B cell (primary cell): ENCODE data around the gene AQP3. TPM values are rescaled to one million over a fixed set of nuclear protein-coding genes. Genes with fewer than 3 reads are reported as not detected.

Experiments
- ATAC-seq: fragments of 200-7000 bp; cut with Tn5 transposase; one replicate; pipeline ENCODE4 v1.10.0; 2021; ENCODE audit warnings: low read depth, mild to moderate bottlenecking, moderate number of reproducible peaks, moderate library complexity
- CTCF ChIA-PET: fragments of 350-600 bp; sonication (Branson Sonifier 250); formaldehyde crosslinking; loops from one replicate; lab custom pipeline; 2021; ENCODE audit warnings: antibody characterized with exemption, inconsistent platforms; lab: Charles Lee
- POLR2A ChIA-PET: fragments of 350-600 bp; sonication (Branson Sonifier 250); formaldehyde crosslinking; loops from one replicate; lab custom pipeline; 2021; ENCODE audit warnings: antibody characterized with exemption; lab: Charles Lee
- DNase-seq: peaks from one replicate; pipeline ENCODE4 v3.0.0; 2013
- H2AFZ ChIP-seq: 2 replicates; pipeline ENCODE4 v1.6.1; 2012; ENCODE audit warnings: mild to moderate bottlenecking, low read depth, low read length; ENCODE audit not compliant: insufficient read depth, poor library complexity, severe bottlenecking
- H3K27ac ChIP-seq, 2 donors: 1 replicate in 1 of 2; 2 replicates in 1 of 2; pipeline ENCODE4 v1.5.1; 2012 to 2013; ENCODE audit warnings: low read length in 2 of 2, mild to moderate bottlenecking in 2 of 2, moderate library complexity in 1 of 2
- H3K27me3 ChIP-seq, 4 experiments: fragments of 200-600 bp in 1 of 4; sonication (generic) in 1 of 4; replicated peaks in 1 of 4; 1 replicate in 2 of 4; 2 replicates in 2 of 4; pipeline versions ENCODE4 v1.6.1 to v1.7.0; 2013 to 2016; ENCODE audit warnings: low read length in 3 of 4, mild to moderate bottlenecking in 2 of 4, mixed read lengths in 1 of 4, moderate library complexity in 1 of 4; ENCODE audit not compliant: insufficient read depth in 4 of 4, control insufficient read depth in 3 of 4; ENCODE audit errors: control extremely low read depth in 1 of 4
- H3K36me3 ChIP-seq, 2 experiments: replicated peaks in 1 of 2; 1 replicate in 1 of 2; 2 replicates in 1 of 2; pipeline versions ENCODE4 v1.6.1 to v1.7.1; 2013; ENCODE audit warnings: low read length in 1 of 2; ENCODE audit not compliant: insufficient read depth in 2 of 2, control insufficient read depth in 1 of 2; ENCODE audit errors: control extremely low read depth in 1 of 2, extremely low read depth in 1 of 2
- H3K4me1 ChIP-seq, 2 donors: fragments of 200-600 bp in 1 of 2; sonication (generic) in 1 of 2; 1 replicate in 1 of 2; 2 replicates in 1 of 2; pipeline versions ENCODE4 v1.5.1 to v1.6.1; 2013 to 2017; ENCODE audit warnings: low read length in 2 of 2; ENCODE audit not compliant: control insufficient read depth in 2 of 2, insufficient read depth in 2 of 2
- H3K4me2 ChIP-seq: replicated peaks from 2 replicates; pipeline ENCODE3; 2012; ENCODE audit warnings: mild to moderate bottlenecking, low read depth, low read length; ENCODE audit not compliant: poor library complexity, severe bottlenecking
- H3K4me3 ChIP-seq, 5 experiments: fragments of 200-600 bp in 1 of 5; sonication (generic) in 1 of 5; 1 replicate in 3 of 5; 2 replicates in 2 of 5; pipeline versions ENCODE4 v1.5.1 to v1.7.0; 2011 to 2016; ENCODE audit warnings: low read length in 4 of 5, mild to moderate bottlenecking in 4 of 5, low read depth in 2 of 5, control low read depth in 1 of 5, moderate library complexity in 1 of 5; ENCODE audit not compliant: insufficient read depth in 1 of 5; ENCODE audit errors: control extremely low read depth in 1 of 5, extremely low read depth in 1 of 5
- H3K79me2 ChIP-seq: fragments of 200-600 bp; sonication (generic); one replicate; pipeline ENCODE4 v1.6.0; 2016; ENCODE audit warnings: low read length; ENCODE audit not compliant: control insufficient read depth, insufficient read depth
- H3K9ac ChIP-seq: fragments of 200-600 bp; sonication (generic); 2 replicates; pipeline ENCODE4 v1.6.1; 2017; ENCODE audit warnings: mild to moderate bottlenecking, low read length, moderate library complexity
- H3K9me3 ChIP-seq, 3 donors: one replicate each; pipeline versions ENCODE4 v1.6.1 to v1.7.1; 2013; ENCODE audit warnings: low read length in 2 of 3; ENCODE audit not compliant: control insufficient read depth in 2 of 3, insufficient read depth in 1 of 3; ENCODE audit errors: control extremely low read depth in 1 of 3
- H4K20me1 ChIP-seq: 2 replicates; pipeline ENCODE4 v1.6.0; 2012; ENCODE audit warnings: mild to moderate bottlenecking, low read length; ENCODE audit not compliant: insufficient read depth, control insufficient read depth, poor library complexity, severe bottlenecking
- H3K27ac Mint-ChIP-seq: one replicate; pipeline ENCODE4 v1.8.0; 2021; ENCODE audit warnings: mixed read lengths
- H3K27me3 Mint-ChIP-seq: one replicate; pipeline ENCODE4 v1.8.0; 2021; ENCODE audit warnings: mixed read lengths
- H3K4me1 Mint-ChIP-seq: one replicate; pipeline ENCODE4 v1.8.0; 2021; ENCODE audit warnings: mixed read lengths
- H3K4me3 Mint-ChIP-seq: one replicate; pipeline ENCODE4 v1.8.0; 2021; ENCODE audit warnings: mixed read lengths
- H3K9me3 Mint-ChIP-seq: one replicate; pipeline ENCODE4 v1.8.0; 2022; ENCODE audit warnings: mixed read lengths; ENCODE audit not compliant: insufficient read depth
- CTCF ChIP-seq: fragments of 200-600 bp; IDR thresholded peaks from one replicate; pipeline ENCODE4 v1.8.0; 2022; ENCODE audit warnings: antibody characterized with exemption, mild to moderate bottlenecking
- EZH2 ChIP-seq: IDR thresholded peaks from 2 replicates; pipeline ENCODE4 v1.6.1; 2012; ENCODE audit warnings: borderline replicate concordance, low read depth, mild to moderate bottlenecking, moderate library complexity, low read length; ENCODE audit not compliant: insufficient read depth, poor library complexity, severe bottlenecking
- WGBS: methylation state at CpG from one replicate; pipeline ENCODE4 v1.1.5; 2013; ENCODE audit warnings: missing lambda C conversion rate; ENCODE audit not compliant: insufficient coverage; 5-methylcytosine and 5-hydroxymethylcytosine counted together
- intact Hi-C: fragments of 100-400 bp; cut with micrococcal nuclease; formaldehyde crosslinking; loops from one replicate; pipeline ENCODE4 v1.10.0; 2022
- polyA plus RNA-seq: library from polyadenylated mRNA; depleted of rRNA; stranded (reverse); fragments of >200 nt; gene quantifications from 2 replicates; pipeline ENCODE4 v1.2.3, GENCODE V29; 2012
- total RNA-seq, 2 donors: library from RNA; stranded (reverse); fragments of 120-200 nt in 1 of 2; gene quantifications; 1 replicate in 1 of 2; 2 replicates in 1 of 2; pipeline versions ENCODE4 v1.2.3 to v1.2.4, GENCODE V29; 2013 to 2022

AQP3 gene
- total and polyA plus RNA-seq, 2 donors (not counting 1 experiment from before 2014, with no cell fraction given) = 1.8 to 10.0 TPM

- no peaks in the 10 kb centered on the region for H4K20me1 ChIP-seq
- peaks cover 0 to 32% of the 10 kb centered on the region in 2 experiments for H3K36me3 ChIP-seq
- H3K27me3 Mint-ChIP-seq = no peaks in the 10 kb centered on the region
- peaks cover 0 to 6% of the 10 kb centered on the region in 2 donors for H3K4me1 ChIP-seq
- no peaks in the 10 kb centered on the region for H3K9me3 ChIP-seq
- H3K9ac ChIP-seq = no peak overlapping the region
- H3K4me3 Mint-ChIP-seq = no peak overlapping the region
- CTCF ChIA-PET = interaction anchor here (0.7 to 1.5 kb wide), 2 partner anchors 12 to 84 kb away, joined by 3 read pairs; partner anchors contain the start of gene AQP3
- peaks cover 7% of the 10 kb centered on the region for H3K4me1 Mint-ChIP-seq
- no peak for ATAC-seq
- H3K4me3 ChIP-seq = no peak overlapping the region
- WGBS = 46% methylated on average over 3 of the region's 3 CpGs
- no peaks in the 10 kb centered on the region for H3K27me3 ChIP-seq
- H3K4me2 ChIP-seq = no peak overlapping the region
- H3K9me3 Mint-ChIP-seq = no peaks in the 10 kb centered on the region
- POLR2A ChIA-PET = no interaction called here
- no peak overlapping the region for H2AFZ ChIP-seq
- no peaks in the 10 kb centered on the region for H3K79me2 ChIP-seq
- intact Hi-C loops = no loop called here
- H3K27ac ChIP-seq = no peak overlapping the region
- no peak for DNase-seq
- no peak for TF ChIP-seq EZH2
- TF ChIP-seq CTCF = no peak
- H3K27ac Mint-ChIP-seq = no peak overlapping the region
Observed at GRCh38 chr9:33459115-33459514, 11.7 kb upstream of the AQP3 start.

GRCh38 chr9:33458444-33458843 lies 11.1 kb upstream of the AQP3 start:
- Histone ChIP-seq H3K4me1 (peaks cover 0 to 11% of the 10 kb centered on the region in 2 donors), H3K9me3 (no peaks in the 10 kb centered on the region), H4K20me1 (no peaks in the 10 kb centered on the region), H3K9ac (no peak overlapping the region), H3K4me3 (no peak overlapping the region), H3K27me3 (no peaks in the 10 kb centered on the region), H3K79me2 (no peaks in the 10 kb centered on the region), H3K4me2 (no peak overlapping the region), H2AFZ (no peak overlapping the region), H3K27ac (no peak overlapping the region), H3K36me3 (peaks cover 0 to 27% of the 10 kb centered on the region in 2 experiments)
- ATAC-seq (peak; percentile 36), DNase-seq (no peak)
- no peaks in the 10 kb centered on the region for H3K9me3 Mint-ChIP-seq
- H3K27me3 Mint-ChIP-seq = no peaks in the 10 kb centered on the region
- no peak overlapping the region for H3K4me3 Mint-ChIP-seq
- peaks cover 7% of the 10 kb centered on the region for H3K4me1 Mint-ChIP-seq
- peak overlapping the region; percentile 63 for H3K27ac Mint-ChIP-seq
- intact Hi-C loops = no loop called here
- ChIA-PET CTCF (interaction anchor here (0.7 to 1.5 kb wide), 2 partner anchors 11 to 83 kb away, joined by 3 read pairs; partner anchors contain the start of gene AQP3), POLR2A (no interaction called here)
- TF ChIP-seq CTCF (no peak), EZH2 (no peak)
- WGBS = no CpG with 5 or more reads among the region's 4 CpGs
